SK-N-SH treated with all-trans-retinoic acid at 6 μM for 48 hours (cell line): Measurements from ENCODE around the gene CD83.

ENCODE experiments used
- RARB ChIP-seq: fragments of 250-450 bp; sonication (Bioruptor Pico); IDR thresholded peaks from 2 replicates; pipeline ENCODE4 v1.8.0; 2021; ENCODE audit warnings: mild to moderate bottlenecking, moderate library complexity
- TSHZ2 ChIP-seq: fragments of 250-450 bp; sonication (Bioruptor Pico); IDR thresholded peaks from 2 replicates; pipeline ENCODE4 v1.5.0; 2020; ENCODE audit warnings: mild to moderate bottlenecking, moderate library complexity
- ZFP3 ChIP-seq: fragments of 250-450 bp; sonication (Bioruptor Pico); IDR thresholded peaks from 2 replicates; pipeline ENCODE4 v1.5.0; 2020; ENCODE audit warnings: mild to moderate bottlenecking, moderate library complexity
- ZNF70 ChIP-seq: fragments of 450-650 bp; formaldehyde crosslinking; IDR thresholded peaks from 2 replicates; pipeline ENCODE4 v1.5.0; 2020; ENCODE audit warnings: mild to moderate bottlenecking, moderate library complexity

GRCh38 chr6:14091339-14091978 is 26.1 kb upstream of the CD83 start:
- TF ChIP-seq ZFP3 = no peak
- TF ChIP-seq ZNF70 = no peak
- no peak for TF ChIP-seq RARB (CRISPR knock-in tag)
- no peak for TF ChIP-seq TSHZ2 (CRISPR knock-in tag)
